H1 (cell line): Measurements from ENCODE around the gene CAMKMT. TPM values are rescaled to one million over a fixed set of nuclear protein-coding genes. Genes with fewer than 3 reads are reported as not detected.
A peak's percentile ranks its signal among the peaks of the same experiment; 100 is the strongest.

ENCODE experiments used
- BACH1 ChIP-seq: IDR thresholded peaks from 2 replicates; pipeline ENCODE4 v1.6.1; 2012; ENCODE audit warnings: low read length, improper control_type of control experiment
- BCL11A ChIP-seq, 2 experiments: IDR thresholded peaks; one replicate each; pipeline ENCODE4 v1.6.1; 2011; ENCODE audit warnings: low read depth in 2 of 2, low read length in 2 of 2, mild to moderate bottlenecking in 2 of 2
- CHD2 ChIP-seq: IDR thresholded peaks from 2 replicates; pipeline ENCODE4 v1.6.1; 2012; ENCODE audit warnings: low read length, improper control_type of control experiment
- EGR1 ChIP-seq: IDR thresholded peaks from 2 replicates; pipeline ENCODE4 v1.6.1; 2011; ENCODE audit warnings: low read depth, low read length, borderline replicate concordance
- GABPA ChIP-seq: IDR thresholded peaks from 2 replicates; pipeline ENCODE4 v1.6.1; 2011; ENCODE audit warnings: mild to moderate bottlenecking, low read length, moderate library complexity, borderline replicate concordance; ENCODE audit not compliant: insufficient read depth
- HDAC2 ChIP-seq, 2 experiments: fragments of 300-600 bp in 1 of 2; sonication (generic) in 1 of 2; IDR thresholded peaks; 2 replicates each; pipeline ENCODE4 v1.6.1; 2011 to 2012; ENCODE audit warnings: low read depth in 2 of 2, low read length in 2 of 2, mild to moderate bottlenecking in 2 of 2, moderate library complexity in 2 of 2, borderline replicate concordance in 1 of 2, inconsistent platforms in 1 of 2
- KDM5A ChIP-seq: fragments of 200-600 bp; IDR thresholded peaks from 2 replicates; pipeline ENCODE4 v1.7.1; 2012; ENCODE audit warnings: mild to moderate bottlenecking, low read length, inconsistent platforms, mixed read lengths
- POLR2A ChIP-seq, 2 experiments: IDR thresholded peaks; 1 replicate in 1 of 2; 2 replicates in 1 of 2; pipeline ENCODE4 v1.6.1; 2011; ENCODE audit warnings: low read depth in 2 of 2, low read length in 2 of 2, mild to moderate bottlenecking in 2 of 2; ENCODE audit errors: control extremely low read depth in 1 of 2
- RAD21 ChIP-seq, 2 experiments: IDR thresholded peaks in 1 of 2; conservative IDR thresholded peaks in 1 of 2; 2 replicates each; pipeline ENCODE4 v1.6.1; 2011; ENCODE audit warnings: low read depth in 2 of 2, low read length in 2 of 2, improper control_type of control experiment in 1 of 2, inconsistent platforms in 1 of 2, mild to moderate bottlenecking in 1 of 2, moderate library complexity in 1 of 2
- RBBP5 ChIP-seq: IDR thresholded peaks from 2 replicates; pipeline ENCODE4 v1.7.1; 2012; ENCODE audit warnings: low read depth, mild to moderate bottlenecking, inconsistent platforms, low read length, moderate library complexity, borderline replicate concordance
- RFX5 ChIP-seq: IDR thresholded peaks from 2 replicates; pipeline ENCODE4 v1.6.1; 2011; ENCODE audit warnings: low read depth, low read length, improper control_type of control experiment, borderline replicate concordance
- RXRA ChIP-seq: IDR thresholded peaks from 2 replicates; pipeline ENCODE4 v1.6.1; 2011; ENCODE audit warnings: low read depth, mild to moderate bottlenecking, low read length, moderate library complexity; ENCODE audit not compliant: insufficient read depth
- SAP30 ChIP-seq: fragments of 300-600 bp; sonication (generic); IDR thresholded peaks from 2 replicates; pipeline ENCODE4 v1.7.1; 2012; ENCODE audit warnings: low read length, moderate library complexity, mild to moderate bottlenecking, inconsistent platforms; ENCODE audit not compliant: insufficient read depth, insufficient replicate concordance
- SP1 ChIP-seq: IDR thresholded peaks from 2 replicates; pipeline ENCODE4 v1.6.1; 2011; ENCODE audit warnings: low read depth, low read length
- TAF1 ChIP-seq: IDR thresholded peaks from 2 replicates; pipeline ENCODE4 v1.6.1; 2011; ENCODE audit warnings: mild to moderate bottlenecking, low read depth, low read length
- TEAD4 ChIP-seq: IDR thresholded peaks from 2 replicates; pipeline ENCODE4 v1.6.1; 2012; ENCODE audit warnings: low read depth, low read length, inconsistent platforms, mixed read lengths
- ZNF274 ChIP-seq: IDR thresholded peaks from 2 replicates; pipeline ENCODE4 v1.7.0; 2012; ENCODE audit warnings: low read length, borderline replicate concordance; ENCODE audit errors: extremely low read depth
- polyA plus RNA-seq, 7 experiments: library from polyadenylated mRNA; depleted of rRNA in 3 of 7; stranded (reverse) in 5 of 7; unstranded in 2 of 7; fragments of >200 nt in 5 of 7; fragments of 200-250 nt in 2 of 7; gene quantifications; 1 replicate in 5 of 7; 2 replicates in 1 of 7; 4 replicates in 1 of 7; pipeline versions ENCODE4 v1.2.1 to v1.2.3, GENCODE V29; 2011 to 2013; ENCODE audit warnings: missing spikeins in 2 of 7, mixed read lengths in 2 of 7
- total RNA-seq: library from RNA; stranded (reverse); fragmentation: NEBNext Ultra II Directional; extraction: Animal tissue kit (Norgen Biotek cat#: 25700); gene quantifications from 2 replicates; pipeline ENCODE4 v1.2.1, GENCODE V29; 2021
- TF ChIP-seq, protein P1 (sequence below): IDR thresholded peaks from 2 replicates; pipeline ENCODE4 v1.6.1; 2012; ENCODE audit warnings: low read length, inconsistent platforms
- TF ChIP-seq, protein P2 (sequence below): IDR thresholded peaks from 2 replicates; pipeline ENCODE4 v1.6.1; 2012; ENCODE audit warnings: inconsistent platforms
- TF ChIP-seq, protein P3 (sequence below): IDR thresholded peaks from 2 replicates; pipeline ENCODE4 v1.6.1; 2011; ENCODE audit warnings: low read length, improper control_type of control experiment

The CAMKMT gene
- total and polyA plus RNA-seq, 2 of the 8 experiments (the other 6 are each of a cell fraction or from before 2014, with no cell fraction given), result 14.7 to 22.4 TPM

DNA sequence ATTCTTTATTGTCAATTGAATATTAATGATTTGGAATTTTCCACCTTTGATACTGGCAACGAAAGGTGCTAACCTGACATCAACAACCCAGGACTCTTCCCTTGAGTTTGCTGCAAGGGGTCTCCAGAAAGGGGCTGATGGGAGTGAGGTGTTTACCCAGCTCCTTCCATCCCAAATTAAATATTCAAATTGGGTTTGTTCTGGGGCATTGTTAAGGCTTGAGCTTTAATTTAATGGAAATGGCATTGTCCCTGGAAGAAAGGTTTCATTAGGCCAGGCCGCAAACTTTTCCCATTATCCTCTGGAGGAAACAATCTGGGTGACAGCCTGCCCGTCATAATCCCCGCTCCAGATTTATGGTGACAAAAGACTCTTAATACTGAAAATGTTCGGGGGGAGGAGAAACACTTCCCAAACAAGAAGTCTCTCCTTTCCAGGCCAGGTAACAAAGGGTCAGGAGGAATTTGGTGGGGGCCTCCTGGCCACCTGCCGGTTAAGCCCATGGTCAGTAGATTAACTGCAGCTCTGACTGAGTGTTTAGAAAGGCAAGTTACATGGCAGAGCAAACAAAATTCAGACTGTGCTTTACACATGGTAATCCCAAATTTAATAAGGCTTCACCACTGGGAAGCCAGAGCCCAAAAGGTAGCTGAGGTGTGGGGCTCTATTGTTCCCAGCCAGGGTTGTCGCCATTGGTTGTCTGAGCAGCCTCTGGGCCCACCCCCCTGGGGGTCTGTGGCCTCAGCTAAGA, 428.4 kb downstream of the CAMKMT start (continued):
- TF ChIP-seq GABPA (no peak), EGR1 (no peak), ZNF274 (no peak), TAF1 (peak; percentile 22; the same call in 1 of the 2 replicates), BACH1 (no peak), SP1 (peak; percentile 84), HDAC2 (IDR thresholded peaks at IDR 0.05; ENCODE audit: borderline replicate concordance in 1 of 2, low read depth in 2 of 2, low read length in 2 of 2) (peak in 1 of 2 experiments; percentile 64; a peak in 2 of 4 replicates), CHD2 (peak; percentile 41; the same call in 1 of the 2 replicates), KDM5A (no peak), BCL11A (IDR thresholded peaks at IDR 0.05; ENCODE audit: low read depth in 2 of 2, low read length in 2 of 2) (peak; percentile 72 to 83), TEAD4 (peak; percentile 69), POLR2A (IDR thresholded peaks at IDR 0.05; ENCODE audit: control extremely low read depth in 1 of 2, low read depth in 2 of 2, low read length in 2 of 2) (no peak), RAD21 (IDR thresholded peaks at IDR 0.05 in 1 of 2, conservative IDR thresholded peaks at IDR 0.05 in 1 of 2; ENCODE audit: low read depth in 2 of 2, low read length in 2 of 2) (peak in 1 of 2 experiments; percentile 17; a peak in 1 of 4 replicates), RBBP5 (no peak; the same call in 1 of the 2 replicates), RFX5 (no peak), SAP30 (no peak), RXRA (no peak)
- TF ChIP-seq, protein P1, sequence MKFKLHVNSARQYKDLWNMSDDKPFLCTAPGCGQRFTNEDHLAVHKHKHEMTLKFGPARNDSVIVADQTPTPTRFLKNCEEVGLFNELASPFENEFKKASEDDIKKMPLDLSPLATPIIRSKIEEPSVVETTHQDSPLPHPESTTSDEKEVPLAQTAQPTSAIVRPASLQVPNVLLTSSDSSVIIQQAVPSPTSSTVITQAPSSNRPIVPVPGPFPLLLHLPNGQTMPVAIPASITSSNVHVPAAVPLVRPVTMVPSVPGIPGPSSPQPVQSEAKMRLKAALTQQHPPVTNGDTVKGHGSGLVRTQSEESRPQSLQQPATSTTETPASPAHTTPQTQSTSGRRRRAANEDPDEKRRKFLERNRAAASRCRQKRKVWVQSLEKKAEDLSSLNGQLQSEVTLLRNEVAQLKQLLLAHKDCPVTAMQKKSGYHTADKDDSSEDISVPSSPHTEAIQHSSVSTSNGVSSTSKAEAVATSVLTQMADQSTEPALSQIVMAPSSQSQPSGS, result peak; percentile 85; the same call in 1 of the 2 replicates
- TF ChIP-seq, protein P2, sequence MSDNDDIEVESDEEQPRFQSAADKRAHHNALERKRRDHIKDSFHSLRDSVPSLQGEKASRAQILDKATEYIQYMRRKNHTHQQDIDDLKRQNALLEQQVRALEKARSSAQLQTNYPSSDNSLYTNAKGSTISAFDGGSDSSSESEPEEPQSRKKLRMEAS, result peak; percentile 44
- TF ChIP-seq, protein P3, sequence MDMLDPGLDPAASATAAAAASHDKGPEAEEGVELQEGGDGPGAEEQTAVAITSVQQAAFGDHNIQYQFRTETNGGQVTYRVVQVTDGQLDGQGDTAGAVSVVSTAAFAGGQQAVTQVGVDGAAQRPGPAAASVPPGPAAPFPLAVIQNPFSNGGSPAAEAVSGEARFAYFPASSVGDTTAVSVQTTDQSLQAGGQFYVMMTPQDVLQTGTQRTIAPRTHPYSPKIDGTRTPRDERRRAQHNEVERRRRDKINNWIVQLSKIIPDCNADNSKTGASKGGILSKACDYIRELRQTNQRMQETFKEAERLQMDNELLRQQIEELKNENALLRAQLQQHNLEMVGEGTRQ, result no peak
